Mesothelial cell of epicardium (in vitro differentiated cells): Measurements from ENCODE around the gene NUP214. TPM values are rescaled to one million over a fixed set of nuclear protein-coding genes. Genes with fewer than 3 reads are reported as not detected.

Experiments
- DNase-seq, 2 experiments: peaks; one replicate each; pipeline ENCODE4 v3.0.0; 2021; ENCODE audit warnings: low spot score in 2 of 2; ENCODE audit not compliant: unreplicated experiment in 2 of 2
- H3K27ac Mint-ChIP-seq: 2 replicates; pipeline ENCODE4 v1.8.0; 2021; ENCODE audit warnings: mixed read lengths
- H3K27me3 Mint-ChIP-seq: 2 replicates; pipeline ENCODE4 v1.8.0; 2021; ENCODE audit warnings: low read depth, mixed read lengths
- H3K36me3 Mint-ChIP-seq: 2 replicates; pipeline ENCODE4 v1.8.0; 2021; ENCODE audit warnings: mixed read lengths
- H3K4me1 Mint-ChIP-seq: 2 replicates; pipeline ENCODE4 v1.8.0; 2021; ENCODE audit warnings: mixed read lengths
- H3K4me3 Mint-ChIP-seq: 2 replicates; pipeline ENCODE4 v1.8.0; 2021; ENCODE audit warnings: mild to moderate bottlenecking, moderate library complexity, mixed read lengths
- H3K9me3 Mint-ChIP-seq: 2 replicates; pipeline ENCODE4 v1.8.0; 2021; ENCODE audit warnings: mixed read lengths
- total RNA-seq: library from RNA; stranded (reverse); gene quantifications from 3 replicates; pipeline ENCODE4 v1.2.1, GENCODE V29; 2021
- TF ChIP-seq, protein P1 (sequence below): fragments of 200-600 bp; sonication (generic); IDR thresholded peaks from one replicate; pipeline ENCODE4 v1.5.0; 2021; ENCODE audit warnings: antibody characterized with exemption; ENCODE audit not compliant: unreplicated experiment

The NUP214 gene
- total RNA-seq, 1 donor from 2014 or later, result 69.4 TPM

- H3K27me3 Mint-ChIP-seq, result no peaks in the 10 kb centered on the region
- H3K4me3 Mint-ChIP-seq, result no peak overlapping the region
- H3K27ac Mint-ChIP-seq, result no peak overlapping the region
- TF ChIP-seq, protein P1, sequence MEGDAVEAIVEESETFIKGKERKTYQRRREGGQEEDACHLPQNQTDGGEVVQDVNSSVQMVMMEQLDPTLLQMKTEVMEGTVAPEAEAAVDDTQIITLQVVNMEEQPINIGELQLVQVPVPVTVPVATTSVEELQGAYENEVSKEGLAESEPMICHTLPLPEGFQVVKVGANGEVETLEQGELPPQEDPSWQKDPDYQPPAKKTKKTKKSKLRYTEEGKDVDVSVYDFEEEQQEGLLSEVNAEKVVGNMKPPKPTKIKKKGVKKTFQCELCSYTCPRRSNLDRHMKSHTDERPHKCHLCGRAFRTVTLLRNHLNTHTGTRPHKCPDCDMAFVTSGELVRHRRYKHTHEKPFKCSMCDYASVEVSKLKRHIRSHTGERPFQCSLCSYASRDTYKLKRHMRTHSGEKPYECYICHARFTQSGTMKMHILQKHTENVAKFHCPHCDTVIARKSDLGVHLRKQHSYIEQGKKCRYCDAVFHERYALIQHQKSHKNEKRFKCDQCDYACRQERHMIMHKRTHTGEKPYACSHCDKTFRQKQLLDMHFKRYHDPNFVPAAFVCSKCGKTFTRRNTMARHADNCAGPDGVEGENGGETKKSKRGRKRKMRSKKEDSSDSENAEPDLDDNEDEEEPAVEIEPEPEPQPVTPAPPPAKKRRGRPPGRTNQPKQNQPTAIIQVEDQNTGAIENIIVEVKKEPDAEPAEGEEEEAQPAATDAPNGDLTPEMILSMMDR, result no peak
- peaks cover 3% of the 10 kb centered on the region for H3K9me3 Mint-ChIP-seq
- peaks cover 46% of the 10 kb centered on the region for H3K36me3 Mint-ChIP-seq
- no peaks in the 10 kb centered on the region for H3K4me1 Mint-ChIP-seq
- no peak for DNase-seq
These were observed 48.6 kb downstream of the NUP214 start for GRCh38 chr9:131173995-131174394.

- peaks cover 51% of the 10 kb centered on the region for H3K36me3 Mint-ChIP-seq
- TF ChIP-seq, protein P1, result no peak
- DNase-seq, result no peak
- no peak overlapping the region for H3K27ac Mint-ChIP-seq
- no peaks in the 10 kb centered on the region for H3K27me3 Mint-ChIP-seq
- H3K4me3 Mint-ChIP-seq, result no peak overlapping the region
- peaks cover 2% of the 10 kb centered on the region for H3K4me1 Mint-ChIP-seq
- H3K9me3 Mint-ChIP-seq, result peaks cover 3% of the 10 kb centered on the region
These were observed 49.4 kb downstream of the NUP214 start for GRCh38 chr9:131174681-131175239.

DNA sequence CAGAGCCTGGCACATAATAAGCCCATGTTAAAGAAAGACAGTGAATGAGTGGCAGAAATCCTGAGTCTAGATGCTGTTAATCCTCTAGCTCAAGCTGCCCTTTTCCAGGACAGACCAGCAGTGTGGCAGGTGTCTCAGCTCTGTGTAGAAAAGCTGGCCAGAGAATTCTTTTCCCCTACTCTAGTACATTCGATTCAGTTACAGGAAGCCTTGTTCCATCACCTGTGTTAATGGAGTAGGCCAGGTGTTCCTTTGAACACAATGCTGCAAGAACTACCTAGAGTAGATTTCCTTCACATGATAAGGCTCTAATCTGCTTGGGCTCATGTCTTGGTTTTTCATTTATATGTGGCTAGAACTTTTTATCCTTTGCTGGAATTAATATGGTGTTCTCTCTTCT is 52.5 kb downstream of the NUP214 start:
- peaks cover 41% of the 10 kb centered on the region for H3K36me3 Mint-ChIP-seq
- TF ChIP-seq, protein P1, result no peak

DNA sequence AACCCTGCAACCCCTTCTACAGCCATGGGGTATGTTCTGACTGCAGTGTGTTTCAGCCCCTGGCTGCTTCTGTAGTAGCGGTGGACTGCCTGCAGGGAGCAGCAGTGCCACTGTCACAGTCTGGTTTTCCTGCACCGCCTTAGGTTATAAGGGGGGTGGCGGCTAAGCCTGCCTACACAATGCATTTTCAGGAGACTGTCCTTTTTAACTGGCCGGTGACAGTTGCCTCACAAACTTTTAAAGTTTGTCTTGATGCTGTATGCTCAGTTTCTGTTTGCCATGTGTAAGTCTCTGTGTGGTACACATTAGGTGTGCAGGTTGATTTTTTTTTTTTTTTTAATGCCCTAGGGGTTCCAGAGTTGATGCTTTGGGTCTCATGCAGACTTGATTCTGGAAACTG is 53.0 kb downstream of the NUP214 start:
- no peak overlapping the region for H3K27ac Mint-ChIP-seq

More for the DNA sequence above, 52.5 kb downstream of the NUP214 start:
- H3K9me3 Mint-ChIP-seq, result no peaks in the 10 kb centered on the region
- no peak overlapping the region for H3K27ac Mint-ChIP-seq
- no peaks in the 10 kb centered on the region for H3K27me3 Mint-ChIP-seq
- H3K4me3 Mint-ChIP-seq, result no peak overlapping the region
- DNase-seq, result no peak
- H3K4me1 Mint-ChIP-seq, result peaks cover 2% of the 10 kb centered on the region

DNA sequence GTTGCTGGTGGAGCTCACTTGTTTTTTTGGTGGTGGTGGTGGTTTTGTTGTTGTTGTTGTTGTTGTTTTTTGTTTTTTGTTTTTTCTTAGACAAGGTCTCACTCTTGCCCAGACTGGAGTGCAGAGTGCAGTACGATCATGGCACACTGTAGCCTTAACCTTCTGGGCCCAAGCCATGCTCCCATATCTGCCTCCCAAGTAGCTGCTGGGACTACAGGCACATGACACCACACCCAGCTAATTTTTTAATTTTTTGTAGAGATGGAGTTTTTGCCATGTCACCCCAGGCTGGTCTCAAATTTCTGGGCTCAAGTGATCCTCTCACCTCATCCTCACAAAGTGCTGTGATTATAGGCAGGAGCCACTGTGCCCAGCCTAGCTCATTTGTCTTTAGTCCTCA is 53.5 kb downstream of the NUP214 start:
- Mint-ChIP-seq H3K4me1 (peaks cover 2% of the 10 kb centered on the region), H3K27me3 (no peaks in the 10 kb centered on the region), H3K27ac (peak overlapping the region; percentile 70), H3K36me3 (peaks cover 41% of the 10 kb centered on the region), H3K4me3 (no peak overlapping the region), H3K9me3 (no peaks in the 10 kb centered on the region)
- TF ChIP-seq, protein P1, result no peak
- no peak for DNase-seq

More for the DNA sequence above, 53.0 kb downstream of the NUP214 start:
- peaks cover 2% of the 10 kb centered on the region for H3K4me1 Mint-ChIP-seq
- H3K9me3 Mint-ChIP-seq, result no peaks in the 10 kb centered on the region
- H3K27me3 Mint-ChIP-seq, result no peaks in the 10 kb centered on the region
- H3K36me3 Mint-ChIP-seq, result peaks cover 41% of the 10 kb centered on the region
- H3K4me3 Mint-ChIP-seq, result no peak overlapping the region
- peak in 1 of 2 experiments; percentile 69 for DNase-seq
- TF ChIP-seq, protein P1, result peak; percentile 69
